ELR (cell line): ENCODE data around the gene PLBD2.

Source experiments
- DNase-seq: peaks from one replicate; pipeline ENCODE4 v3.0.0-alpha.2; 2015; ENCODE audit warnings: low read depth

The PLBD2 gene

DNA sequence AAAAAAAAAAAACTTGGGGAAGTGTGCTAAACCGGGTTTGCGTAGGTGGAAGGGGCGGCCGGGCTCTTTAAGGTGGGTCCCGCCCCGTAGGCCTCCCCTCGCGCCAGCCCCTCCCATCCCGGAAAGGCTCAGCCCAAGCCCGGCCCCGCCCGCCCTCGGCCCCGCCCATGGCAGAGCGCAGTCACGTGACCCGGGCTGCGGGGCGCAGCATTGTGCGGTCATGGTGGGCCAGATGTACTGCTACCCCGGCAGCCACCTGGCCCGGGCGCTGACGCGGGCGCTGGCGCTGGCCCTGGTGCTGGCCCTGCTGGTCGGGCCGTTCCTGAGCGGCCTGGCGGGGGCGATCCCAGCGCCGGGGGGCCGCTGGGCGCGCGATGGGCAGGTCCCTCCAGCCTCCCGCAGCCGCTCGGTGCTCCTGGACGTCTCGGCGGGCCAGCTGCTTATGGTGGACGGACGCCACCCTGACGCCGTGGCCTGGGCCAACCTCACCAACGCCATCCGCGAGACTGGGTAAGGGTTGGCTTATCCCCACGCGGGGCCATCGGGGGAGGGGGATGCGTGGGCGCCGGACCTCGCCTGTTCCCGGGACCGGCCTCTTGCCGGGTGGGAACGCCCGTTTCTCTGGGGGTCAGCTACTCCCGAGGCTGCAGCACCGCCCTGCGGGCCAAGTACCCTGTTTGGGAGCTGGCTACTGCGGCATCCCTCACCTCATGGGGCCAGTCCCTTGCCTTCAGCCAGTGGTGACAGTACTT is at the start of gene PLBD2:
Gene PLBD2, plus strand, starts transcription at position 207 of the 752 bp plus-strand sequence. Its CDS starts 14 bp downstream, at position 221.
- DNase-seq, result peak; percentile 93

DNA sequence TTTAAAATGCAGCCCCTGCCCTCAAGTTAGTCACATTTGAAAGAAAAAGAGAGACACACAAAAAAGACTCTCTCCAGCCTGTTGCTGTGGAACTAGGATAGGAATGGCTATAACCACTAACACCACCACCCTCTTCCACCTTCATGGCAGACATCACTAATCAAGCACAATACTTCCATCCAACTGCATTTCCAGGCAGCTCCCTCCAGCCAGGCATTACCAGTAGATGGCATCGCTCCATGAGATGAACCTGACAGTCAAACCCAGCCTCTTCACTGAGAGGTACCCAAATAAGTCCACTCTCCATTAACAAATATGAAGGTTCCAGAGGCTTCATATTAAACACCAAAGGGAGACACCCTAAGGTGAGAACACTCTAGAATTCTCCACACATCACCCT is 47.9 kb upstream of the PLBD2 start:
- peak; percentile 41 for DNase-seq

DNA sequence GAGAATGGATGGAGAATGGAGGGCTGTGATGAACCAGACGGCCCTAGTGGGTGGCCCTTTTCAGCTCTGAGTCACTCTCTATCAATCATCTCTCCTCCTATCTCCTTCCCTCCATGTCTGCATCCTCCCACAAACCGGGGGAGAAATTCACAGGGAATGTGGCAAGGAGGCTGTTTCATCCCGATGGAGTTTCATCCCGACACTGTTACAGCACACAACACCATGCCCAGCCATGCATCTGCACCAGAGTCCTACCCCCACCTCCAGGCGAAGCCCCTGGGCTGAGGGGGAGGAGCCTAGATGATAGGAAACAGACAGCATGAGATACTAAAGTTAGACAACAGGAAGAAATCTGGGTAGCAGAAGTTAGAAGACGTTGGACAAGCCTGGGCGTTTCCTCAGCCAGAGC is 44.3 kb upstream of the PLBD2 start:
- DNase-seq, result no peak

DNA sequence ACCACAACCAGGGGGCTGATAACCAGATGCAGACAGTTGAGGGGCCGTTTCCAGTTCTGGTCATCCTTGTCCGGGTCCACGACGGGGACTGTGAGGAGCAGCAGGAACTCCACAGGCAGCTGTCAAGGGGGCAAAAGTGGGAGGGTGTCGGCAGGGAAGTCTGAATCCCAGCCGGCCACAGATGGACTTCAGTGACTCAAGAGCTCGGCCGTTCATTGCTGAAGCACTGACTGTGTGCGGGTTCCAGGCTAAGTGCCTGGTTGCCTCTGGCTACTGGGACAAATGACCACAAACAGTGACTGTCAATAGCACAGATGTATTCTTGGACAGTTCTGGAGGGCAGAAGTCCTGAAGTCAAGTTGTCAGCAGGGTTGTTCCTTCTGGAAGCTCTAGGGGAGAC is 43.0 kb upstream of the PLBD2 start:
- no peak for DNase-seq

DNA sequence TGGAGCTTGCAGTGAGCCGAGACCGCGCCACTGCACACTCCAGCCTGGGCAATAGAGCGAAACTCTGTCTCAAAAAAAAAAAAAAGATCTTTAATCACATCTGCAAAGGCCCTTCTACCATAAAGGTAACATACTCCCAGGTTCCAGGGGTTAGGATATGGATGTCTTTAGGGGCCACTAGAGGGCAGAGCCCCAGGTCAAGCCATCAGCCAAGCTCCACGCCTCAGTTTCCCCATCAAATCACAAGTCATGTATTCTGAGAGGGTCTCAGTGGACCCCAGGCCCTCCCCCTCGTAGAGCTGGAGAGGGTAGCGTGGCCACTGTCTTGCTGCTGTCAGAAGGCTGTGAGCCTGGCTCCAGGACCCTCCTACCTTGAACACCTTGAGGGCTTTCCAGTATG is 42.2 kb upstream of the PLBD2 start:
- no peak for DNase-seq

- no peak for DNase-seq
Measured at GRCh38 chr12:113317122-113317521, 41.3 kb upstream of the PLBD2 start.

- no peak for DNase-seq
Measured at GRCh38 chr12:113318046-113318656, 40.2 kb upstream of the PLBD2 start.

DNA sequence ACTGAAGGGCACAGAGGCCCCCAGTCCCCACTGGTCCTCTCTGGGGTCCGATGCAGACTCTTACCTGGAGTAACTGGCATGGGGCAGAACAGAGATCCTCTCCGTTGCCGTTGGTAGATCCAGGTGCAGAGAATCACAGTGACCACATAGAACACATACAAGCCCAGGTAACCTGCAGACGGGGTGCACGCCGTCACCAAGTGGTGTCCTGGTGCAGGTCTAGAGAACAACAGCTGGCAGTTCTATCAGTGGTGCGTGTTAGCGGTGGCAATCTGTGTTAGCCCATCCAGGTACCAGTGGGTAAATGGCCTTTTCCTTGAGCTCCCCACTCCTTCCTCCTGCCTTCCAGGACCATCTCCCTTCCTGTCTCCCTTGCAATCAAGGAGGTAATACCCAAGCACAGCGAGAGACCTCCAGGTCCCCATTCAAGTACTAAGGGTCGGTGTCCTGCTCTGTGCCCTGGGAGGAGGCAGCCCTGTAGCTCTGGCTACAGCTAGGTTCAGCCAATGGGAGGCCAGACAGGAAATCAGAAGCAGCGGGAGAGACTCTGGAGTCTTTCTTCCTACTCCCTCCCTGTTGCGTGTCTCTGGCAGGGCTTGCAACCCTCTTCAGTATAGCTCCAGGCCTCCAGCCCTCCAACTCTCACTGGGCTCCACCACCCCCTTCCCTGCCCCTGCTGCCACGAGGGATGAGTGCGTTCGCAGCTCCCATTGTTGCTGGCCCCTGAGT is 39.3 kb upstream of the PLBD2 start:
- DNase-seq, result no peak

GRCh38 chr12:113320401-113320800 is 38.0 kb upstream of the PLBD2 start:
- DNase-seq, result no peak

- DNase-seq, result peak; percentile 90
Measured at GRCh38 chr12:113322343-113322742, 36.0 kb upstream of the PLBD2 start.

DNA sequence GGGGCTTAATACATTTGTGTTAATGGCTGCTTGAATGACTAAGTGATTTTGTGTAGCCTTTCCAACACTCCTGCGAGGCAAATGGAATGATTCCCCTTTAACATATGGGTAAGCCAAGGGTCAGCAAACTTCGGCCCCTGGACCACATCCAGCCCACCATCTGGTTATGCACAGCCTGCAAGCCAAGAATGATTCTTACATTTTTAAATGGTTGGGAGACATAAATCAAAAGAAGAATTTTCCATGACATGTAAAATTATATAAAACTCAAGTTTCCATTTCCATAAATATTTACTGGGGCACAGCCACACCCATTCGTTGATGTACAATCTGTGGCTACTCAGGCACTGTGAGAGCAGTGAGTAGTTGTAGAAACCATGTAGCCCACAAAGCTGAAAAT is 32.5 kb upstream of the PLBD2 start:
- peak; percentile 33 for DNase-seq

- no peak for DNase-seq
Measured at GRCh38 chr12:113326775-113327395, 31.5 kb upstream of the PLBD2 start.

DNA sequence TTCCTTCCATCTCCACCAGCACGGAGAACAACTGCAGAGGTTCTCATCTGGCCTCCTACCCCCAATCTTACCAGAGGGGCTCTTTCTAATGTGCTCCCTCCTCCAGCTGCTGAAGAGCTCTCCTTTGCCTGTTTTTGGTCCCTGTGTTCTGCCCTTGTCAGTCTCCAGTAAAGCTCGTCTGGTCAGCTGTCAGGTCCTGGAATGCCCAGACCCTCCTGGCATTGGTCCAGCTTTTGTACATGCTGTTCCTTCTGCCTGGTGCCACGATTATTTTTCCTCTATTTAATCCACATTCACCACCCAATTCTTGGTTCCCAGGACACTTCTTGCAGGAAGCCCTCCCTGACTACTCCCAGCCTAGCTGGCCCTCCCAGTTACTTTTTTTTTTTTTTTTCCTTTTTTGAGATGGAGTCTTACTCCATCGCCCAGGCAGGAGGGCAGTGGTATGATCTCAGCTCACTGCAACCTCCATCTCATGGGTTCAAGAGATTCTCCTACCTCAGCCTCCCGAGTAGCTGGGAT is 30.0 kb upstream of the PLBD2 start:
- DNase-seq, result no peak

DNA sequence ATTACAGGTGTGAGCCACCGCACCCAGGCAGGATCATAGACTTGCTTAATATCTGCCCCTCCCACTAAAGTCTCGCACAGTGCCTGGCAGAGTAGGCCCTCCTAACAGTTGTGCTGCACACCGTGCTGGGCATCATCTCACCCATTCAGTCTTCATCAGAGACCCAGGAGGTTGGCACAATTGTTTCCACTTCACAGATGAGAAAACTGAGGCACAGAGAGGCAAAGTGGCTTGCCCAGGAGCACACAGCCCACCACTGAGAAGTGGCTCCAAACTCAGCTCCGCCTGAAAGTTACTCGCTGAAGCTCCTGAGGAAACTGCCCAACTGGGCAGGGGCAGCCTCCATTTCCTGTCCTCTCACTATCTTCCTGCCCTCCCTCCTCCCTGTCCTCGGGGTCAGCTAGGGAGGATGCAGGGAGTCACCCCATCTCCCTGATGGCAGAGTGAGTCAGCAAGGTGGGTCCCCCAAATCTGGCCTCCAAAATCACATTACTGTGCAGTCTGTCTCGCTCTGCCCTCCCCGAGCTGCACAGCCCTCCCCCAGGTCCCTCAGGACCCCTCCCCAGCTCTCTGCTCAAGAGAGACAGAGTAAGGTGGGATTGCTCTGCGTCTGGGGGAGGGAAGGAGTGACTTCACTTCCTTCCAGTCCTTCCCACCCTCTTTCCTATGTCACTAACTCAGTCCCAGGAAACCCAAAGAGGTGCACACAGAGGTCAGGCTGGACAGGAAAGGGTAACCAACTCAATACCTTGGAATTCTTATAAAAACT is 29.2 kb upstream of the PLBD2 start:
- DNase-seq, result peak; percentile 82

GRCh38 chr12:113329791-113330417 is 28.5 kb upstream of the PLBD2 start:
- no peak for DNase-seq

- no peak for DNase-seq
Measured at GRCh38 chr12:113330505-113330904, 27.9 kb upstream of the PLBD2 start.

DNA sequence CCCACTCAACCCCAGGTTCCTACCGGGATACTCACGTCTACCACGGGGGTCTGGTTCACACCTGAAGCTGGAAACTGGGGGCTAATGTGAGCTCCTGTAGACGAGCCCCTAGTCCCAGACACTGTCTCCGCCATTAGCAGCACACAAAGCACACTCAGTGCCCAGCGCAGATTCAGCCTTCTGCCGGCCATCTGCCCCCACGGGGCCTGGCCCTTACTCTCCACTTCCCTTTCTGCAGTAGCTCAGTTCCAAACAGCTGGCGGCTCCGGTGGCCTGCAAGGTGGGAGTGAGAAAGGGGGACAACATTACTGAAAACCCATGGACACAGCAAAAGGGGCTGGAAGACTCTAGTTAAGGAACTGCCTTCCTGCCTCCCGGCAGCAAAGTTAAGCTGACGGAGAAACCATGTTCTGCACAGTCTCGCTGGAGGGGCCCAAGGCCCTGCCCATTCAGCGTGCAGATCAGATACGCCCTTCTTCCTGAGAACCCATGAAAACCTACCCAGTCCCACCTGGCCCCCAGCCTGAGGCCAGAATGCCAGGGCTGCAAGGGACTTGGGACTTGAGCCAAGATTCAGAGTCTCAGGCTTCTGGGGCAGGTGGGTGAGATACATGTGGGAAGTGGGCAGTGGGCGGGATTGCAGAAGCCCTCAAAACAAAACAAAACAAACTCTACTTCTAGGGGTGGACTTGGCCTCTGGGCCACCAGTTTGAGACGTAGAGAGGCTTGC is 25.5 kb upstream of the PLBD2 start:
- DNase-seq, result no peak

DNA sequence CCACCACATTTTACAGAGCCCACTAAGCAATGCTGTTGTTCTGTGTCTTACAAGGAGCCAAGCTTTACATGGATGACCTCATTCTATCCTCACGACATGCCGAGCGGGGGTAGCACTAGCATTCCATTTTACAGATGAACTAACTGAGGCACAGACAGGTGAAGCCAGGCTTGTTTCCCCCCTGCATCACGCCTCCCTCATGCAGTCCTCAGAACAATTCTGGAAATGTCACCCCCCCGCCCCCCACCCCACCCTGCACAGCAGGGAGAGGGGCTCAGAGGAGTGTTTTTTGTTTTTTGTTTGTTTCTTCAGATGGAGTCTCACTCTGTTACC is 25.0 kb upstream of the PLBD2 start:
- DNase-seq, result no peak

- no peak for DNase-seq
Measured at GRCh38 chr12:113333877-113334785, 24.3 kb upstream of the PLBD2 start.
